ENCODE measurements around the gene BMP10. TPM values are rescaled to one million over a fixed set of nuclear protein-coding genes. Genes with fewer than 3 reads are reported as not detected.

The BMP10 gene
- total RNA-seq, 2 experiments from 2014 or later: not detected

GRCh38 chr2:68907920-68908253, 36.7 kb upstream of the BMP10 start:
- H3K36me3 ChIP-seq (ENCODE audit: insufficient read depth, low read length): peaks cover 10% of the 10 kb centered on the region; the same call in 1 of the 2 replicates
- TSS peak; percentile 84 for BruUV-seq (replicated peaks)
- H3K27ac ChIP-seq (ENCODE audit: low read depth, low read length, poor library complexity, severe bottlenecking): peak overlapping the region; percentile 93
- H3K9me3 ChIP-seq (ENCODE audit: low read length): peaks cover 36% of the 10 kb centered on the region
- H2AFZ ChIP-seq (ENCODE audit: low read length): peak overlapping the region; percentile 74
- no peaks in the 10 kb centered on the region for H3K9me2 ChIP-seq (ENCODE audit: insufficient read depth, low read length)
- peak overlapping the region; percentile 79 for H3K4me2 ChIP-seq (ENCODE audit: low read length)
- H3K4me3 ChIP-seq (ENCODE audit: low read depth, low read length, poor library complexity, severe bottlenecking): peak overlapping the region; percentile 47
- intact Hi-C loops (cut with micrococcal nuclease; ENCODE audit: unreplicated experiment): loop anchor here (1.0 to 10.0 kb wide), 5 partner anchors 69 to 543 kb away; partner anchors contain the start of genes APLF, FBXO48 and PLEK
- TF ChIP-seq EZH2phosphoT487 (IDR thresholded peaks at IDR 0.05; ENCODE audit: borderline replicate concordance, low read depth, low read length) (no peak), CTCF (conservative IDR thresholded peaks at IDR 0.05; ENCODE audit: low read length) (no peak)
- CTCF ChIA-PET (ENCODE audit: unreplicated experiment): interaction anchor here (0.6 to 2.2 kb wide), 17 partner anchors 9 to 443 kb away, joined by 3 to 11 read pairs (median 3); partner anchors contain the start of gene ARHGAP25
- H3K4me1 ChIP-seq (ENCODE audit: insufficient read depth, low read length, poor library complexity, severe bottlenecking): peaks cover 35% of the 10 kb centered on the region
- no peaks in the 10 kb centered on the region for H4K20me1 ChIP-seq (ENCODE audit: insufficient read depth, low read length)
- H3K79me2 ChIP-seq (ENCODE audit: insufficient read depth, low read depth, low read length): no peaks in the 10 kb centered on the region
- POLR2A ChIA-PET: interaction anchor here (0.5 to 2.7 kb wide), 39 partner anchors 10 to 933 kb away, joined by 3 to 20 read pairs (median 5); partner anchors contain the start of genes APLF, ARHGAP25 and FBXO48
- DNase-seq (ENCODE audit: low spot score): peak; percentile 61

DNA sequence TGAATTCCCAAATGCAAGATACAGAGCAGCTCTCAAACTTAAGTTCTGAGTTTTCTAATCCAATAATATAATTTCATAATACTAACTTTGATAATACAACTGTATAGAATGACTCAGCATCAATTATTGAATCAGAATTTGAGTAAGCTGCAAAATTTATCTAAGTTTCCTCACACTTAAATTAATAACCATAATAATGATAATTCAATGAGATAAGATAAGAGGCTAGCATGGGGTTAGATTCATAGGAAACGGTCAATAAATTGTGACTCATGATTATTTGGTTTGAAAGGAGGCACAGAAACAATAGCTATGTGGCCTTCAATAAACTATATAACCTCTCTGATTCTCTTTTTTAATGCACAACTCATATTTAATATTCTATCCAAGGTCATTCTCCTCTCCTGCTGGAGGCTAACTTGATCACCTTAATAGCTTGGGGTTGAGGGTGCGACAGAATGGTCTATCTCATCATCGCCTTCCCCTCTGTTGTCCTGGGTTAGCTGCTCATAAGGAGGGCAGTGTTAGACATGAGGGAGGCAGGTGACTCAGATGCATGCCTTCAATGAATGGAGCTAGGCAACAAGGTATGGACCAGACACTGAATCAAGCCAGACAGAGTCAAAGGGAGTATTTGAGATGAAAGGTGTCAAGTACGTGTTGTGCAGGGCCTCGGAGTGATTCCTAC, 36.2 kb upstream of the BMP10 start:
- H3K27ac ChIP-seq (ENCODE audit: low read depth, low read length, poor library complexity, severe bottlenecking): peak overlapping the region; percentile 93
- H3K79me2 ChIP-seq (ENCODE audit: insufficient read depth, low read depth, low read length): no peaks in the 10 kb centered on the region
- peaks cover 10% of the 10 kb centered on the region; the same call in 1 of the 2 replicates for H3K36me3 ChIP-seq (ENCODE audit: insufficient read depth, low read length)
- H3K4me3 ChIP-seq (ENCODE audit: low read depth, low read length, poor library complexity, severe bottlenecking): peak overlapping the region; percentile 47
- CTCF ChIA-PET (ENCODE audit: unreplicated experiment): interaction anchor here (0.7 to 2.2 kb wide), 13 partner anchors 9 to 442 kb away, joined by 3 to 11 read pairs (median 4); partner anchors contain the start of gene ARHGAP25
- POLR2A ChIA-PET: interaction anchor here (0.6 to 2.7 kb wide), 40 partner anchors 8 to 932 kb away, joined by 3 to 20 read pairs (median 5); partner anchors contain the start of genes APLF, ARHGAP25 and FBXO48
- BruUV-seq (replicated peaks): no TSS peak
- peak overlapping the region; percentile 79 for H3K4me2 ChIP-seq (ENCODE audit: low read length)
- peaks cover 36% of the 10 kb centered on the region for H3K9me3 ChIP-seq (ENCODE audit: low read length)
- DNase-seq (ENCODE audit: low spot score): no peak
- TF ChIP-seq CTCF (conservative IDR thresholded peaks at IDR 0.05; ENCODE audit: low read length): no peak
- TF ChIP-seq EZH2phosphoT487 (IDR thresholded peaks at IDR 0.05; ENCODE audit: borderline replicate concordance, low read depth, low read length): no peak
- no peaks in the 10 kb centered on the region for H3K9me2 ChIP-seq (ENCODE audit: insufficient read depth, low read length)
- H2AFZ ChIP-seq (ENCODE audit: low read length): peak overlapping the region; percentile 74
- H3K4me1 ChIP-seq (ENCODE audit: insufficient read depth, low read length, poor library complexity, severe bottlenecking): peaks cover 33% of the 10 kb centered on the region
- no peaks in the 10 kb centered on the region for H4K20me1 ChIP-seq (ENCODE audit: insufficient read depth, low read length)
- intact Hi-C loops (cut with micrococcal nuclease; ENCODE audit: unreplicated experiment): loop anchor here (5.0 to 10.0 kb wide), 2 partner anchors 140 to 543 kb away; partner anchors contain the start of gene PLEK

Measured in OCI-LY7 (cell line).